Mesenchymal stem cell (in vitro differentiated cells and primary cell): ENCODE data around the gene CYB5R3.
"Not testable (repeated sequence)": the region's sequence is repeated elsewhere in the genome, so short reads cannot be mapped to it uniquely, and the experiment has no call there.

Experiments used
- DNase-seq: peaks from one replicate; pipeline ENCODE4 v3.0.0-alpha.2; 2013
- H2AFZ ChIP-seq: one replicate; pipeline ENCODE4 v1.6.1; 2013; ENCODE audit warnings: low read depth, mild to moderate bottlenecking, control low read depth, inconsistent platforms, low read length, moderate library complexity
- H2AK5ac ChIP-seq: 2 replicates; pipeline ENCODE4 v1.6.1; 2013; ENCODE audit warnings: low read length, moderate library complexity, mild to moderate bottlenecking, inconsistent platforms; ENCODE audit not compliant: severe bottlenecking
- H2BK120ac ChIP-seq: one replicate; pipeline ENCODE4 v1.6.1; 2013; ENCODE audit warnings: low read depth, mild to moderate bottlenecking, inconsistent platforms, low read length, moderate library complexity
- H2BK12ac ChIP-seq, 2 experiments: one replicate each; pipeline ENCODE4 v1.6.1; 2013; ENCODE audit warnings: inconsistent platforms in 2 of 2, low read length in 2 of 2, mild to moderate bottlenecking in 2 of 2, moderate library complexity in 2 of 2, control low read depth in 1 of 2
- H2BK15ac ChIP-seq: one replicate; pipeline ENCODE4 v1.6.1; 2013; ENCODE audit warnings: mild to moderate bottlenecking, low read depth, inconsistent platforms; ENCODE audit not compliant: poor library complexity, severe bottlenecking
- H2BK5ac ChIP-seq: 2 replicates; pipeline ENCODE4 v1.6.1; 2013; ENCODE audit warnings: low read depth, mild to moderate bottlenecking, low read length, control low read depth, inconsistent platforms; ENCODE audit not compliant: poor library complexity, severe bottlenecking
- H3K14ac ChIP-seq, 2 experiments: one replicate each; pipeline ENCODE4 v1.6.1; 2013; ENCODE audit warnings: inconsistent platforms in 2 of 2, low read length in 2 of 2, control low read depth in 1 of 2, mild to moderate bottlenecking in 1 of 2, moderate library complexity in 1 of 2
- H3K18ac ChIP-seq, 2 experiments: one replicate each; pipeline ENCODE4 v1.6.1; 2013; ENCODE audit warnings: inconsistent platforms in 2 of 2, low read length in 2 of 2, control low read depth in 1 of 2, low read depth in 1 of 2, mild to moderate bottlenecking in 1 of 2
- H3K23ac ChIP-seq, 2 experiments: one replicate each; pipeline ENCODE4 v1.6.1; 2013; ENCODE audit warnings: inconsistent platforms in 2 of 2, low read length in 2 of 2, mild to moderate bottlenecking in 2 of 2, moderate library complexity in 2 of 2, control low read depth in 1 of 2
- H3K27ac ChIP-seq: 2 replicates; pipeline ENCODE4 v1.5.1; 2013; ENCODE audit warnings: mild to moderate bottlenecking, moderate library complexity, low read length, control low read depth, inconsistent platforms; ENCODE audit not compliant: poor library complexity, severe bottlenecking
- H3K27me3 ChIP-seq, 2 experiments: 2 replicates each; pipeline versions ENCODE4 v1.6.1 to v1.7.0; 2013; ENCODE audit warnings: low read length in 2 of 2, mild to moderate bottlenecking in 2 of 2, moderate library complexity in 2 of 2, control low read depth in 1 of 2, inconsistent platforms in 1 of 2; ENCODE audit not compliant: control insufficient read depth in 1 of 2, insufficient read depth in 1 of 2
- H3K36me3 ChIP-seq, 2 experiments: 2 replicates each; pipeline versions ENCODE4 v1.6.1 to v1.7.0; 2013; ENCODE audit warnings: low read length in 2 of 2, control low read depth in 1 of 2, inconsistent platforms in 1 of 2, low read depth in 1 of 2, mild to moderate bottlenecking in 1 of 2; ENCODE audit not compliant: insufficient read depth in 2 of 2, control insufficient read depth in 1 of 2
- H3K4ac ChIP-seq, 2 experiments: one replicate each; pipeline ENCODE4 v1.6.1; 2013; ENCODE audit warnings: inconsistent platforms in 2 of 2, low read length in 2 of 2, mild to moderate bottlenecking in 2 of 2, moderate library complexity in 2 of 2, control low read depth in 1 of 2, low read depth in 1 of 2
- H3K4me1 ChIP-seq: 2 replicates; pipeline ENCODE4 v1.6.1; 2013; ENCODE audit warnings: low read depth, low read length, control low read depth; ENCODE audit not compliant: control insufficient read depth, insufficient read depth
- H3K4me2 ChIP-seq: 2 replicates; pipeline ENCODE4 v1.6.1; 2013; ENCODE audit warnings: low read length, mild to moderate bottlenecking, inconsistent platforms; ENCODE audit not compliant: poor library complexity, severe bottlenecking
- H3K4me3 ChIP-seq, 2 experiments: 2 replicates each; pipeline versions ENCODE4 v1.5.1 to v1.7.0; 2013; ENCODE audit warnings: low read length in 2 of 2, mild to moderate bottlenecking in 2 of 2, control low read depth in 1 of 2, low read depth in 1 of 2; ENCODE audit not compliant: insufficient read depth in 1 of 2
- H3K79me1 ChIP-seq: replicated peaks from 2 replicates; pipeline ENCODE4 v1.6.1; 2013; ENCODE audit warnings: mild to moderate bottlenecking, control low read depth, low read length, inconsistent platforms; ENCODE audit not compliant: poor library complexity, severe bottlenecking
- H3K9ac ChIP-seq: 2 replicates; pipeline ENCODE4 v1.7.0; 2013; ENCODE audit warnings: mild to moderate bottlenecking, low read length, moderate library complexity
- H3K9me3 ChIP-seq: 2 replicates; pipeline ENCODE4 v1.7.0; 2013; ENCODE audit warnings: mild to moderate bottlenecking, low read length; ENCODE audit not compliant: control insufficient read depth
- H4K8ac ChIP-seq: one replicate; pipeline ENCODE4 v1.6.1; 2013; ENCODE audit warnings: inconsistent platforms, mild to moderate bottlenecking, low read length, moderate library complexity
- H4K91ac ChIP-seq: one replicate; pipeline ENCODE4 v1.6.1; 2013; ENCODE audit warnings: mild to moderate bottlenecking, low read length, inconsistent platforms
- WGBS: methylation state at CpG from one replicate; pipeline ENCODE4 v1.1.7; 2013; ENCODE audit warnings: mixed read lengths; 5-methylcytosine and 5-hydroxymethylcytosine counted together

CYB5R3 gene

GRCh38 chr22:42670921-42671709 is 21.9 kb upstream of the CYB5R3 start:
- Histone ChIP-seq H3K23ac (peak overlapping the region in 1 of 2 experiments; percentile 51), H3K79me1 (no peaks in the 10 kb centered on the region), H3K9me3 (no peaks in the 10 kb centered on the region), H2BK15ac (no peak overlapping the region), H2BK120ac (no peak overlapping the region), H3K27ac (no peak overlapping the region), H2AFZ (no peak overlapping the region), H4K8ac (no peak overlapping the region), H4K91ac (no peak overlapping the region), H2BK5ac (no peak overlapping the region), H3K4me2 (no peak overlapping the region), H3K4me3 (no peak overlapping the region), H3K18ac (no peak overlapping the region), H3K14ac (no peak overlapping the region), H3K4ac (no peak overlapping the region), H3K27me3 (no peaks in the 10 kb centered on the region), H2AK5ac (no peak overlapping the region), H3K36me3 (no peaks in the 10 kb centered on the region), H3K4me1 (peaks cover 4% of the 10 kb centered on the region), H3K9ac (no peak overlapping the region), H2BK12ac (no peak overlapping the region)
- no peak for DNase-seq
- WGBS, result 80% methylated on average over 15 of the region's 19 CpGs

- H3K9me3 ChIP-seq, result no peaks in the 10 kb centered on the region
- H2BK120ac ChIP-seq, result no peak overlapping the region
- H3K9ac ChIP-seq, result no peak overlapping the region
- H3K18ac ChIP-seq, result no peak overlapping the region
- H3K27ac ChIP-seq, result no peak overlapping the region
- no peak overlapping the region for H3K14ac ChIP-seq
- no peak overlapping the region for H2BK15ac ChIP-seq
- no peaks in the 10 kb centered on the region for H3K36me3 ChIP-seq
- H3K4ac ChIP-seq, result no peak overlapping the region
- no peak overlapping the region for H3K4me3 ChIP-seq
- H3K4me1 ChIP-seq, result peaks cover 4% of the 10 kb centered on the region
- no peaks in the 10 kb centered on the region for H3K27me3 ChIP-seq
- H3K23ac ChIP-seq, result no peak overlapping the region
- no peak overlapping the region for H2BK12ac ChIP-seq
- H4K8ac ChIP-seq, result no peak overlapping the region
- no peak overlapping the region for H3K4me2 ChIP-seq
- H2AFZ ChIP-seq, result no peak overlapping the region
- H4K91ac ChIP-seq, result no peak overlapping the region
- 94% methylated on average over 2 of the region's 4 CpGs for WGBS
- H2AK5ac ChIP-seq, result no peak overlapping the region
- H2BK5ac ChIP-seq, result no peak overlapping the region
- DNase-seq, result no peak
- no peaks in the 10 kb centered on the region for H3K79me1 ChIP-seq
Measured at GRCh38 chr22:42670046-42670445, 20.9 kb upstream of the CYB5R3 start.

GRCh38 chr22:42666393-42666792 is 17.2 kb upstream of the CYB5R3 start:
- not testable (repeated sequence) for H2BK5ac ChIP-seq, H3K36me3 ChIP-seq, H3K4me3 ChIP-seq, H3K4me2 ChIP-seq, H2BK15ac ChIP-seq, H3K79me1 ChIP-seq, H2AK5ac ChIP-seq, H3K9ac ChIP-seq, H3K4me1 ChIP-seq, H2AFZ ChIP-seq, H3K4ac ChIP-seq, H4K8ac ChIP-seq, H2BK120ac ChIP-seq, H2BK12ac ChIP-seq, H3K18ac ChIP-seq, H3K23ac ChIP-seq, H4K91ac ChIP-seq, H3K27me3 ChIP-seq, H3K27ac ChIP-seq, H3K9me3 ChIP-seq, DNase-seq, H3K14ac ChIP-seq
- 89% methylated on average over 3 of the region's 3 CpGs for WGBS

- Histone ChIP-seq H2BK12ac (no peak overlapping the region), H3K14ac (no peak overlapping the region), H2AFZ (no peak overlapping the region), H3K4me2 (no peak overlapping the region), H3K27me3 (no peaks in the 10 kb centered on the region), H3K4me3 (no peak overlapping the region), H3K36me3 (no peaks in the 10 kb centered on the region), H3K4ac (no peak overlapping the region), H4K8ac (no peak overlapping the region), H4K91ac (no peak overlapping the region), H3K18ac (no peak overlapping the region), H3K79me1 (no peaks in the 10 kb centered on the region), H3K9me3 (no peaks in the 10 kb centered on the region), H2BK15ac (no peak overlapping the region), H3K4me1 (peaks cover 6% of the 10 kb centered on the region), H2BK5ac (no peak overlapping the region), H3K23ac (no peak overlapping the region), H2BK120ac (no peak overlapping the region), H3K27ac (no peak overlapping the region), H3K9ac (no peak overlapping the region), H2AK5ac (no peak overlapping the region)
- DNase-seq, result no peak
- WGBS, result 78% methylated on average over 10 of the region's 11 CpGs
Measured at GRCh38 chr22:42664976-42665831, 16.0 kb upstream of the CYB5R3 start.
